Stomach (tissue), 9 donors: Measurements from ENCODE around the gene FAT3. TPM values are rescaled to one million over a fixed set of nuclear protein-coding genes. Genes with fewer than 3 reads are reported as not detected.
A peak's percentile ranks its signal among the peaks of the same experiment; 100 is the strongest.

Experiments
- DNase-seq, 2 donors: peaks; one replicate each; pipeline versions ENCODE4 v3.0.0 to v3.0.0-alpha.2; 2013 to 2019
- H3K27ac ChIP-seq, 5 donors: fragments of 200-600 bp in 4 of 5; sonication (generic) in 4 of 5; one replicate each; pipeline ENCODE4 v1.5.1; 2013 to 2019; ENCODE audit warnings: mild to moderate bottlenecking in 1 of 5, moderate library complexity in 1 of 5
- H3K27me3 ChIP-seq, 3 donors: fragments of 200-600 bp; sonication (generic); one replicate each; pipeline ENCODE4 v1.5.1; 2017 to 2019; ENCODE audit warnings: mixed run types in 1 of 3
- H3K36me3 ChIP-seq, 4 donors: fragments of 200-600 bp; sonication (generic); 1 replicate in 3 of 4; 2 replicates in 1 of 4; pipeline ENCODE4 v1.5.1; 2016 to 2019
- H3K4me1 ChIP-seq, 4 donors: fragments of 200-600 bp; sonication (generic); one replicate each; pipeline ENCODE4 v1.5.1; 2016 to 2019
- H3K4me3 ChIP-seq, 4 donors: fragments of 200-600 bp; sonication (generic) in 3 of 4; one replicate each; pipeline ENCODE4 v1.5.1; 2016 to 2019; ENCODE audit warnings: mild to moderate bottlenecking in 1 of 4
- H3K9me3 ChIP-seq, 4 donors: fragments of 200-600 bp; sonication (generic); one replicate each; pipeline ENCODE4 v1.5.1; 2016 to 2019
- CTCF ChIP-seq, 7 experiments: fragments of 450-650 bp in 4 of 7; fragments of 200-600 bp in 3 of 7; sonication (generic) in 3 of 7; IDR thresholded peaks; one replicate each; pipeline ENCODE4 v1.5.1; 2016 to 2019; ENCODE audit warnings: antibody characterized with exemption in 7 of 7, control low read depth in 2 of 7, mild to moderate bottlenecking in 1 of 7
- EP300 ChIP-seq: sonication (generic); formaldehyde crosslinking; IDR thresholded peaks from one replicate; pipeline ENCODE4 v1.6.1; 2017; ENCODE audit warnings: antibody characterized with exemption
- POLR2A ChIP-seq, 4 donors: fragments of 450-650 bp; IDR thresholded peaks; one replicate each; pipeline ENCODE4 v1.6.1; 2016; ENCODE audit warnings: antibody characterized with exemption in 4 of 4, control low read depth in 2 of 4, mild to moderate bottlenecking in 1 of 4, moderate library complexity in 1 of 4
- POLR2AphosphoS5 ChIP-seq, 3 donors: sonication (generic); formaldehyde crosslinking; IDR thresholded peaks; one replicate each; pipeline ENCODE4 v1.6.1; 2016; ENCODE audit warnings: antibody characterized with exemption in 3 of 3
- WGBS, 5 donors: extraction: QIAGEN DNeasy Blood & Tissue Kit in 3 of 5; methylation state at CpG; one replicate each; pipeline versions ENCODE4 v1.1.5 to v1.1.7; 2013 to 2018; 5-methylcytosine and 5-hydroxymethylcytosine counted together
- intact Hi-C: fragments of 100-400 bp; cut with DNase I; formaldehyde crosslinking; loops from one replicate; pipeline ENCODE4 v1.15.1; 2023; ENCODE audit warnings: low total_unique reads
- polyA plus RNA-seq, 3 donors: library from polyadenylated mRNA; stranded (reverse); fragments of 200-250 nt; gene quantifications; one replicate each; pipeline ENCODE4 v1.2.3, GENCODE V29; 2013
- total RNA-seq, 5 donors: library from RNA; depleted of rRNA; stranded (reverse); fragments of >200 nt; gene quantifications; one replicate each; pipeline versions ENCODE4 v1.1.0 to v1.2.3, GENCODE V29; 2014 to 2016
- donor health status: healthy with polysubstance abuse.
- donor health status: Bipolar disorder and iron deficiency.
- donor health status: healthy.

The FAT3 gene
- total and polyA plus RNA-seq, 8 donors: under 0.01 to 54.3 (median 2.4) TPM

GRCh38 chr11:92225568-92226330, 1.1 kb downstream of the FAT3 start:
- intact Hi-C loops: no loop called here
- H3K27me3 ChIP-seq: peaks cover 3 to 72% (median 38%) of the 10 kb centered on the region in 3 donors

GRCh38 chr11:92226331-92227229, 2.0 kb downstream of the FAT3 start:
- Histone ChIP-seq H3K27me3 (peaks cover 3 to 72% (median 38%) of the 10 kb centered on the region in 3 donors), H3K27ac (peak overlapping the region in 3 of 5 donors; percentile 25 to 80 (median 61))
- peak in 1 of 2 donors; percentile 66 for DNase-seq

More at GRCh38 chr11:92225568-92226330, 1.1 kb downstream of the FAT3 start:
- 2 to 6% (median 4%) methylated on average over 42 to 54 of the region's 54 CpGs for WGBS, 5 donors
- H3K4me1 ChIP-seq: peaks cover 24 to 56% (median 42%) of the 10 kb centered on the region in 4 donors
- peak overlapping the region; percentile 51 to 61 (median 53) for H3K4me3 ChIP-seq
- H3K9me3 ChIP-seq: peaks cover 0 to 3% (median 0%) of the 10 kb centered on the region in 4 donors
- peak in 1 of 2 donors; percentile 72 for DNase-seq
- no peaks in the 10 kb centered on the region for H3K36me3 ChIP-seq
- no peak for TF ChIP-seq POLR2AphosphoS5 (IDR thresholded peaks at IDR 0.05)
- TF ChIP-seq POLR2A (IDR thresholded peaks at IDR 0.05): no peak
- no peak for TF ChIP-seq EP300
- TF ChIP-seq CTCF (IDR thresholded peaks at IDR 0.05): no peak
- peak overlapping the region in 2 of 5 donors; percentile 61 to 80 for H3K27ac ChIP-seq

GRCh38 chr11:92227230-92227814, 2.7 kb downstream of the FAT3 start:
- WGBS, 5 donors: 6 to 9% (median 8%) methylated on average over 13 of the region's 13 CpGs
- peaks cover 24 to 56% (median 42%) of the 10 kb centered on the region in 4 donors for H3K4me1 ChIP-seq
- peak overlapping the region; percentile 51 to 61 (median 53) for H3K4me3 ChIP-seq
- no peaks in the 10 kb centered on the region for H3K9me3 ChIP-seq
- TF ChIP-seq POLR2A (IDR thresholded peaks at IDR 0.05) (no peak), POLR2AphosphoS5 (IDR thresholded peaks at IDR 0.05) (no peak), EP300 (no peak)
- peaks cover 3 to 68% (median 38%) of the 10 kb centered on the region in 3 donors for H3K27me3 ChIP-seq
- DNase-seq: no peak
- intact Hi-C loops: no loop called here
- peak overlapping the region in 3 of 5 donors; percentile 25 to 80 (median 61) for H3K27ac ChIP-seq
- H3K36me3 ChIP-seq: no peaks in the 10 kb centered on the region

More at GRCh38 chr11:92226331-92227229, 2.0 kb downstream of the FAT3 start:
- no peaks in the 10 kb centered on the region for H3K9me3 ChIP-seq
- H3K4me1 ChIP-seq: peaks cover 24 to 56% (median 42%) of the 10 kb centered on the region in 4 donors
- TF ChIP-seq EP300 (no peak), POLR2AphosphoS5 (IDR thresholded peaks at IDR 0.05) (no peak), CTCF (IDR thresholded peaks at IDR 0.05) (no peak)
- WGBS, 5 donors: 1 to 4% (median 2%) methylated on average over 41 to 65 of the region's 65 CpGs
- H3K36me3 ChIP-seq: no peaks in the 10 kb centered on the region
- H3K4me3 ChIP-seq: peak overlapping the region; percentile 51 to 61 (median 53)
- intact Hi-C loops: no loop called here

GRCh38 chr11:92227959-92228935, 3.6 kb downstream of the FAT3 start:
- no peak for TF ChIP-seq EP300
- no peak for TF ChIP-seq POLR2A (IDR thresholded peaks at IDR 0.05)
- TF ChIP-seq POLR2AphosphoS5 (IDR thresholded peaks at IDR 0.05): no peak
- TF ChIP-seq CTCF (IDR thresholded peaks at IDR 0.05): no peak
- intact Hi-C loops: no loop called here
- Histone ChIP-seq H3K4me3 (peak overlapping the region in 1 of 4 donors; percentile 52), H3K9me3 (no peaks in the 10 kb centered on the region), H3K27ac (no peak overlapping the region), H3K4me1 (peaks cover 24 to 54% (median 41%) of the 10 kb centered on the region in 4 donors), H3K36me3 (no peaks in the 10 kb centered on the region), H3K27me3 (peaks cover 3 to 58% (median 38%) of the 10 kb centered on the region in 3 donors)
- 56 to 64% (median 58%) methylated on average over 6 of the region's 6 CpGs for WGBS, 5 donors
- DNase-seq: peak in 1 of 2 donors; percentile 38
